H1 (cell line): ENCODE data around the gene CCDC89. TPM values are rescaled to one million over a fixed set of nuclear protein-coding genes. Genes with fewer than 3 reads are reported as not detected.

Source experiments
- CTCF ChIA-PET: fragments of 300-600 bp; sonication (Branson Sonifier 250); formaldehyde crosslinking; loops from one replicate; lab custom pipeline; 2021; ENCODE audit not compliant: partially characterized antibody; lab: Charles Lee
- POLR2A ChIA-PET: fragments of 300-600 bp; sonication (Branson Sonifier 250); formaldehyde crosslinking; loops from one replicate; lab custom pipeline; 2021; ENCODE audit warnings: inconsistent platforms; ENCODE audit not compliant: partially characterized antibody; lab: Charles Lee
- DNase-seq, 2 experiments: peaks; one replicate each; pipeline versions ENCODE4 v3.0.0 to v3.0.0-alpha.2; 2010 to 2022; ENCODE audit warnings: low spot score in 2 of 2, low read depth in 1 of 2, mixed read lengths in 1 of 2
- FAIRE-seq: peaks from 2 replicates; lab custom pipeline; 2011; peaks lifted over from hg19 to GRCh38; lab: Jason Lieb, UNC
- H2AFZ ChIP-seq: 2 replicates; pipeline ENCODE4 v1.8.1; 2012; ENCODE audit warnings: low read length, inconsistent platforms
- H2AK5ac ChIP-seq: 2 replicates; pipeline ENCODE4 v1.6.1; 2013; ENCODE audit warnings: low read depth, low read length
- H2BK120ac ChIP-seq: replicated peaks from 2 replicates; pipeline ENCODE3; 2013; ENCODE audit warnings: low read depth, low read length, inconsistent platforms
- H2BK12ac ChIP-seq: 2 replicates; pipeline ENCODE4 v1.6.1; 2013; ENCODE audit warnings: low read depth, low read length
- H2BK15ac ChIP-seq: 2 replicates; pipeline ENCODE4 v1.6.1; 2013; ENCODE audit warnings: low read length
- H2BK20ac ChIP-seq: 2 replicates; pipeline ENCODE4 v1.6.1; 2013; ENCODE audit warnings: low read length
- H2BK5ac ChIP-seq: 2 replicates; pipeline ENCODE4 v1.6.1; 2013; ENCODE audit warnings: low read depth, low read length
- H3K14ac ChIP-seq: 2 replicates; pipeline ENCODE4 v1.6.1; 2013; ENCODE audit warnings: inconsistent platforms; ENCODE audit not compliant: insufficient read length
- H3K18ac ChIP-seq: 2 replicates; pipeline ENCODE4 v1.6.1; 2013; ENCODE audit warnings: low read length; ENCODE audit errors: extremely low read depth
- H3K23ac ChIP-seq: 2 replicates; pipeline ENCODE4 v1.6.1; 2013; ENCODE audit warnings: inconsistent platforms; ENCODE audit not compliant: insufficient read length
- H3K23me2 ChIP-seq: 2 replicates; pipeline ENCODE4 v1.6.1; 2013; ENCODE audit warnings: low read depth, low read length
- H3K27ac ChIP-seq: 2 replicates; pipeline ENCODE4 v1.6.1; 2011; ENCODE audit warnings: low read depth, low read length, inconsistent platforms
- H3K27me3 ChIP-seq, 4 experiments: replicated peaks in 1 of 4; 1 replicate in 1 of 4; 2 replicates in 3 of 4; pipeline versions ENCODE4 v1.6.1 to v1.8.1; 2011 to 2013; ENCODE audit warnings: low read length in 3 of 4, mild to moderate bottlenecking in 3 of 4, inconsistent platforms in 2 of 4, mixed read lengths in 2 of 4, moderate library complexity in 1 of 4; ENCODE audit not compliant: control insufficient read depth in 3 of 4, insufficient read depth in 3 of 4; ENCODE audit errors: extremely low read depth in 1 of 4
- H3K36me3 ChIP-seq, 4 experiments: 2 replicates each; pipeline versions ENCODE4 v1.6.1 to v1.8.1; 2011 to 2013; ENCODE audit warnings: mild to moderate bottlenecking in 4 of 4, low read length in 3 of 4, moderate library complexity in 2 of 4, control low read depth in 1 of 4, inconsistent platforms in 1 of 4; ENCODE audit not compliant: insufficient read depth in 4 of 4, control insufficient read depth in 2 of 4
- H3K4ac ChIP-seq: replicated peaks from 2 replicates; pipeline ENCODE3; 2013; ENCODE audit warnings: low read length, low read depth, mixed read lengths, inconsistent platforms; ENCODE audit not compliant: insufficient read length
- H3K4me1 ChIP-seq, 4 experiments: replicated peaks in 1 of 4; 1 replicate in 1 of 4; 2 replicates in 3 of 4; pipeline versions ENCODE4 v1.6.1 to v1.8.1; 2011 to 2013; ENCODE audit warnings: low read length in 3 of 4, inconsistent platforms in 2 of 4, mixed read lengths in 1 of 4; ENCODE audit not compliant: insufficient read depth in 4 of 4, control insufficient read depth in 3 of 4
- H3K4me2 ChIP-seq, 2 experiments: 2 replicates each; pipeline versions ENCODE4 v1.6.1 to v1.8.1; 2011 to 2013; ENCODE audit warnings: low read depth in 2 of 2, low read length in 2 of 2, control low read depth in 1 of 2, inconsistent platforms in 1 of 2, mild to moderate bottlenecking in 1 of 2; ENCODE audit not compliant: insufficient read depth in 1 of 2
- H3K4me3 ChIP-seq, 4 experiments: fragments of 200-600, 300-600 bp in 1 of 4; sonication (generic), shearing (Covaris generic), sonication (Bioruptor Twin) in 1 of 4; 2 replicates each; pipeline versions ENCODE4 v1.5.1 to v1.8.1; 2011 to 2016; ENCODE audit warnings: low read length in 4 of 4, low read depth in 3 of 4, control low read depth in 2 of 4, inconsistent platforms in 2 of 4, mild to moderate bottlenecking in 2 of 4, mixed read lengths in 1 of 4, moderate library complexity in 1 of 4; ENCODE audit not compliant: insufficient read depth in 2 of 4; ENCODE audit errors: extremely low read depth in 1 of 4
- H3K56ac ChIP-seq: replicated peaks from 2 replicates; pipeline ENCODE3; 2013; ENCODE audit warnings: low read depth, mild to moderate bottlenecking, mixed read lengths, low read length, inconsistent platforms; ENCODE audit not compliant: insufficient read length
- H3K79me1 ChIP-seq: 2 replicates; pipeline ENCODE4 v1.6.1; 2013; ENCODE audit warnings: low read depth, low read length, control low read depth
- H3K79me2 ChIP-seq, 2 experiments: 2 replicates each; pipeline versions ENCODE4 v1.6.1 to v1.8.1; 2012 to 2013; ENCODE audit warnings: low read length in 2 of 2, mild to moderate bottlenecking in 2 of 2, inconsistent platforms in 1 of 2; ENCODE audit not compliant: insufficient read depth in 2 of 2, control insufficient read depth in 1 of 2
- H3K9ac ChIP-seq, 4 experiments: replicated peaks in 1 of 4; 1 replicate in 1 of 4; 2 replicates in 3 of 4; pipeline versions ENCODE4 v1.6.1 to v1.8.1; 2011 to 2013; ENCODE audit warnings: low read depth in 3 of 4, low read length in 3 of 4, control low read depth in 2 of 4, mild to moderate bottlenecking in 2 of 4, moderate library complexity in 2 of 4, inconsistent platforms in 1 of 4; ENCODE audit errors: extremely low read depth in 1 of 4
- H3K9me3 ChIP-seq, 2 experiments: 2 replicates each; pipeline versions ENCODE4 v1.6.1 to v1.8.1; 2012 to 2013; ENCODE audit warnings: mild to moderate bottlenecking in 2 of 2, moderate library complexity in 2 of 2, control low read depth in 1 of 2, inconsistent platforms in 1 of 2, low read depth in 1 of 2, low read length in 1 of 2, mixed read lengths in 1 of 2; ENCODE audit not compliant: insufficient read depth in 2 of 2
- H4K20me1 ChIP-seq, 2 experiments: replicated peaks in 1 of 2; 2 replicates each; pipeline versions ENCODE3 to v1.8.1; 2011 to 2013; ENCODE audit warnings: inconsistent platforms in 2 of 2, low read length in 2 of 2, mild to moderate bottlenecking in 1 of 2; ENCODE audit not compliant: insufficient read depth in 2 of 2, control insufficient read depth in 1 of 2
- H4K5ac ChIP-seq: 2 replicates; pipeline ENCODE4 v1.6.1; 2013; ENCODE audit warnings: low read length, low read depth, mixed read lengths, inconsistent platforms; ENCODE audit not compliant: insufficient read length
- H4K8ac ChIP-seq: 2 replicates; pipeline ENCODE4 v1.8.0; 2013; ENCODE audit warnings: mild to moderate bottlenecking, moderate library complexity, low read length, inconsistent platforms; ENCODE audit not compliant: insufficient read depth; ENCODE audit errors: extremely low read depth
- H4K91ac ChIP-seq: replicated peaks from 2 replicates; pipeline ENCODE3; 2013; ENCODE audit warnings: low read length, mixed read lengths, inconsistent platforms; ENCODE audit not compliant: insufficient read length
- CHD2 ChIP-seq: IDR thresholded peaks from 2 replicates; pipeline ENCODE4 v1.6.1; 2012; ENCODE audit warnings: low read length, improper control_type of control experiment
- POLR2A ChIP-seq, 2 experiments: IDR thresholded peaks; 1 replicate in 1 of 2; 2 replicates in 1 of 2; pipeline ENCODE4 v1.6.1; 2011; ENCODE audit warnings: low read depth in 2 of 2, low read length in 2 of 2, mild to moderate bottlenecking in 2 of 2; ENCODE audit errors: control extremely low read depth in 1 of 2
- SP4 ChIP-seq: IDR thresholded peaks from 2 replicates; pipeline ENCODE4 v1.6.1; 2012; ENCODE audit warnings: low read length, inconsistent platforms
- WGBS, 2 experiments: shearing (Covaris generic) in 1 of 2; methylation state at CpG; one replicate each; pipeline versions ENCODE4 v1.1.6 to v1.1.7; 2013 to 2015; ENCODE audit warnings: low lambda C conversion rate in 2 of 2, mixed read lengths in 2 of 2, inconsistent platforms in 1 of 2, low coverage in 1 of 2, missing lambda C conversion rate in 1 of 2; ENCODE audit not compliant: insufficient replicate concordance in 2 of 2, insufficient coverage in 1 of 2, insufficient read length in 1 of 2; ENCODE audit errors: extremely low coverage in 1 of 2, missing lambda C conversion rate in 1 of 2; 5-methylcytosine and 5-hydroxymethylcytosine counted together
- polyA plus RNA-seq, 7 experiments: library from polyadenylated mRNA; depleted of rRNA in 3 of 7; stranded (reverse) in 5 of 7; unstranded in 2 of 7; fragments of >200 nt in 5 of 7; fragments of 200-250 nt in 2 of 7; gene quantifications; 1 replicate in 5 of 7; 2 replicates in 1 of 7; 4 replicates in 1 of 7; pipeline versions ENCODE4 v1.2.1 to v1.2.3, GENCODE V29; 2011 to 2013; ENCODE audit warnings: missing spikeins in 2 of 7, mixed read lengths in 2 of 7
- total RNA-seq: library from RNA; stranded (reverse); fragmentation: NEBNext Ultra II Directional; extraction: Animal tissue kit (Norgen Biotek cat#: 25700); gene quantifications from 2 replicates; pipeline ENCODE4 v1.2.1, GENCODE V29; 2021

The CCDC89 gene
- total and polyA plus RNA-seq, 2 of the 8 experiments (the other 6 are each of a cell fraction or from before 2014, with no cell fraction given) = not detected

DNA sequence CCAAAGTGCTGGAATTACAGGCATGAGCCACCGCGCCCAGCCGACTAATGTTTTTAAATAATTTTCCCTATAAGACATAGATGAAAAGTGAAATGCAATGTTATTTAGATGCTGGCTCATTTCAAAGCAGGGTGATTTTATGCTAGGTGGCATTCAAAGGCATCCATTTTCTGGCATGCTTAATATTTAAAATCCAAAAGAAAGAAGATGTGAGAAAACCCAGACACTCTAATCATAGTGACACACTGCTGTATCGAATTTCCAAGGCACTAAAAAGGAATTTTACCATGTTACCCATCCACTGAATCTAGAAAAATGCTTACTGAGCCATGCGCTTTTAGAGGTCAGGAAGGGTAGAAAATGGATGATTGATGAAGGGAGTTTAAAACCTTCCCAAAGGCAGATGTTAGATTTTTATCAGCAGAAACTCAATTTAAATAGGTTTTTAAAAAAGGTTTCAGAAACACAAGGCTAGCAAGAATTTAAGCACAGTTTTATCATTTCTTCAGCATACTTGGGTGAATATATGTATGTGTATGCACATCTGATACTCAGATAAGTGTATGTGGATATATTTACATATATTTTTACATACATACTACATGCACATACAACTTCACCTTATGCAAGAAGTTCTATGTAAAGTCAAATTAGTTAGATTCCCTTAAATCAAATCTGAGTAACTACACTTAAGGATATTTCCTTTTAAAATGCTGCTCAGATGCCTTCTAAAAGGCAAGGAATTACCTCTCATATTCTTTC, 24.1 kb upstream of the CCDC89 start:
- no peak overlapping the region for H2BK5ac ChIP-seq
- no peak for FAIRE-seq
- no peaks in the 10 kb centered on the region for H4K20me1 ChIP-seq
- H4K8ac ChIP-seq = no peak overlapping the region
- H3K56ac ChIP-seq = no peak overlapping the region
- H3K4ac ChIP-seq = no peak overlapping the region
- H3K23ac ChIP-seq = no peak overlapping the region
- no peaks in the 10 kb centered on the region for H3K36me3 ChIP-seq
- no peaks in the 10 kb centered on the region for H3K79me2 ChIP-seq
- H3K9ac ChIP-seq = no peak overlapping the region
- no peak overlapping the region for H2BK20ac ChIP-seq
- WGBS, 2 experiments = 91% methylated on average over 5 of the region's 5 CpGs; no CpG with 5 or more reads in 1 of the 2 experiments
- H3K27ac ChIP-seq = no peak overlapping the region
- no peak overlapping the region for H2BK12ac ChIP-seq
- no peak overlapping the region for H3K4me2 ChIP-seq
- H2BK120ac ChIP-seq = no peak overlapping the region
- no peaks in the 10 kb centered on the region for H3K79me1 ChIP-seq
- no peak overlapping the region for H4K5ac ChIP-seq
- H3K14ac ChIP-seq = no peak overlapping the region
- no peak for DNase-seq
- H2AK5ac ChIP-seq = no peak overlapping the region
- H3K23me2 ChIP-seq = no peaks in the 10 kb centered on the region
- no peaks in the 10 kb centered on the region for H3K27me3 ChIP-seq
- H4K91ac ChIP-seq = no peak overlapping the region
- H3K4me1 ChIP-seq = no peaks in the 10 kb centered on the region
- no peak overlapping the region for H2AFZ ChIP-seq
- ChIA-PET CTCF (interaction anchor here (1.0 kb wide), 1 partner anchor 17 kb away, joined by 5 read pairs; no protein-coding TSS in a partner anchor), POLR2A (no interaction called here)
- no peak overlapping the region for H2BK15ac ChIP-seq
- H3K4me3 ChIP-seq = no peak overlapping the region
- H3K9me3 ChIP-seq = no peaks in the 10 kb centered on the region
- H3K18ac ChIP-seq = no peak overlapping the region
- TF ChIP-seq CHD2 (no peak), POLR2A (IDR thresholded peaks at IDR 0.05; ENCODE audit: control extremely low read depth in 1 of 2, low read depth in 2 of 2, low read length in 2 of 2) (no peak), SP4 (no peak)
